ENCODE results near the gene NXNL2.
A peak's percentile ranks its signal among the peaks of the same experiment; 100 is the strongest.

The NXNL2 gene
- 0 reads per million in 2 experiments for total RNA-seq

DNA sequence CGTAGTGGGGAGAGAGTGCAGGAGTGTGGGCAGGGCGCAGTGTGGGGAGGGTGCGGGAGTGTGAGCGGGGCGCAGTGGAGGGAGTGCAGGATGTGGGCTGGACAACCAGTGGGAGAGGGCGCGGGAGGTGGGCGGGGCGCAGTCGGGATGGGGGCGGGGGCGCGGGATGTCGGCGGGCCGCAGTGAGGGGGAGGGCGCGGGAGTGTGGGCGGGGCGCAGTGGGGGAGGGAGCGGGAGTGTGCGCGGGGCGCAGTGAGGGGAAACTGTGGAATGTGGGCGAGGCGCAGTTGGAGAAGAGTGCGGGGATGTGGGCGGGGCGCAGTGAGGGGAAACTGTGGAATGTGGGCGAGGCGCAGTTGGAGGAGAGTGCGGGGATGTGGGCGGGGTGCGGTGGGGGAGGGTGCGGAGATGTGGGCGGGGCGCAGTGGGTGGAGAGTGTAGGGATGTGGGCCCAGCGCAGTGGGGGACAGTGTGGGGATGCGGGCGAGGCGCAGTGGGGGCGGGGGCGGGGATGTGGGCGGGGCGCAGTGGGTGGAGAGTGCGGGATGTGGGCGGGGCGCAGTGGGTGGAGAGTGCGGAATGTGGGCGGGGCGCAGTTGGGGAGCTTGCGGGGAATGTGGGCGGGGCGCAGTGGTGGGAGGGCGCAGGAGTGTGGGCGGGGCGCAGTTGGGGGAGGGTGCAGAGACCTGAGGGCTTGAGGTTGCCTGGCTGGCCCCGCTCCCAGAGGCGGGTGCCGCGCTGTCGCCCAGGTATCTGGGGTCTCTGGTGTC lies at the start of gene NXNL2:
Gene NXNL2, plus strand, starts transcription at position 723 of the 770 bp plus-strand sequence. CDS start 257 bp downstream, outside the sequence.
- DNase-seq (ENCODE audit: low read depth) = peak; percentile 40

DNA sequence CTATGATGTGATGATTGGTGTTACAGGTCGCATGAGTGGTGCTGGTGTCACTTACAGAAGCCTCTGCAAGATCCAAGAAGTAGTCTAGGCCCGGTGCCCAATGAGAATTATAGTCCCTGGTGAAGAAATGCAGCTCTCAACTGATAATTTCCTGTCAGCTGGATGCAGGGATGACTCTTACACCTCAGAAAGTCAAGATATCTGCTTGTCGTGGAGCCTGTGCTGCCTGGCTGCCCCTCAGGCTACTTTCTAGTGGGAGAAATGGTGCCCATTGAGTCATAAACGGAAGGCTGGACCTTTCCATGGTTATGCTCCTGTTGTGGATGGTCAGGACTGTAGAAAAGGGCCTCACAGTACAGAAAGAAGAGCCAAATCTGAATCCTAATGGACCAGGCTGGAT lies 46.8 kb upstream of the NXNL2 start:
- no peak for DNase-seq (ENCODE audit: low read depth)

DNA sequence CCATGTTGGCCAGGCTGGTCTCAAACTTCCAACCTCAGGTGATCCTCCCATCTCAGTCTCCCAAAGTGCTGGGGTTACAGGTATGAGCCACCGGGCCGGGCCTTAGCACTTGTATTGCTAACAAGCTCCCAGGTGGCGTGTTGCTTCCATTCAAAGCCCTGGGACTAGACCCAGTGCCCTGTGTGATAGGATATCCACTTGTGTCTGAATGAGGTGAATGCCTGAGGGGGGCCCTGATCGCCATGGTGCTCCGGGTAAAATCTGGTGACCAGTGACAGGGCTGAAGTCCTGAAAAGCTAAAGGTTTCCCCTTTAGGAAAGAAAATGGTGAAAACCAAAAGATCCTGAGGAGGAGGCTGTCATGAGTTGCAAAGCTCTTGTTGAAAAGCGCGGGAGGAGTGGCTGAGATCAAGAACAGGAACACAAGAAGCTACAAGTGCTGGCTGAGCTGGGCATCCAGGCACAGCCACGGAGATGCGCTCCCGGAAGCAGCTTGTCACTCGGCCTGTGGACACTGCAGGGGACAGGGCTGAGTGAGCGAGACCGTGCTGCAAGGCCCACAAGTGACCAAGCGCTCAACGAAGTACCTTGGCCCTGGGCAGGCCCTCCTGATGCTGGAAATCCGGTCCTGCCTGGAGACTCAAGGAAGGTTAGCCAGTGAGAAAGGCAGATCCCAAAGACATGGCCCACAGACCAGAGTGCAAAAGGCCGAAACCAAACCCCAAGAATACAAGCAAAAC lies 39.8 kb upstream of the NXNL2 start:
- no peak for DNase-seq (ENCODE audit: low read depth)

DNA sequence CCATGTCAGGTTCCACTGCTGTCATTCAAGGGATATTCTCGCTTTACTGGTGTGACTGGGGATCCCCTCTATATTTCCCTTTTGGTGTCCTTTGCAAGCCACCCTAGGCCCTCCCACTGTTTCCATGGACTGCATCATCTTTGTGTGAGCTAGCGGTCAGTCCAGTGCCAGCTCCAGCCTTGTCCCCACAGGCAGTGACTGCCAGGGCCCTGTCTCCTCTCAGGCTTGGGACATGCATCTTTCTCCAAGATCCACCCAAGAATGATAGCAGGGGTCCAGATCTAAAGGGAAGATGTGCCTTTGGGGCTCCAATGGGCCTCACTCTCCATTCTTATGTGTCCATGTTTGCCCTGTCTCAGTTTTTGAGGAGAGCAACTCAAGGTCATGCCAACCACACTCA lies 37.8 kb upstream of the NXNL2 start:
- no peak for DNase-seq (ENCODE audit: low read depth)

- no peak for DNase-seq (ENCODE audit: low read depth)
These were observed 36.1 kb upstream of the NXNL2 start for GRCh38 chr9:88498880-88499279.

GRCh38 chr9:88501086-88501485 lies 33.9 kb upstream of the NXNL2 start:
- no peak for DNase-seq (ENCODE audit: low read depth)

DNA sequence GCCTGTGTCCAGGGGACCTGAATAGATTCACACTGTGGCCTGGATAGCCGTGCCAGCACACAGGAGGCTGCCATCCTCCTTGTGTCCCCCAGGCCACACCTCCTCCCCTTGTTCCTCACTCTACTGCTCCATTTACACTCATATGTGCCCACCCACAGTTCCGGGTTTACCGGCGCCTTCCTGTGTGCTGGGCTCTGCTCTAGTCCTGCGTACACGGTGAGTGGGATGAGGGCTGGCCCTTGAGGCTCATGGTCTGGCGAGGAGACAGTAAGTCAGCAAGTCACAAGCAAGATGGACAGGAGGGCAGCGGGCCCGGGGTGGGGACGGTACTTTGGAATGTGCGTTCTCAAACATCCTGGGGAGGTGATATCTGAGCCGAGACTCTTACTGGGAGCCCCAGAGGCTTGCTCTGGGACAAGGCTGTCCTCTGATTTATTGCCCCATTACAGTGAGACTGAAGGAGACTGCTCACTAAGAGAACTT lies 32.4 kb upstream of the NXNL2 start:
- no peak for DNase-seq (ENCODE audit: low read depth)

DNA sequence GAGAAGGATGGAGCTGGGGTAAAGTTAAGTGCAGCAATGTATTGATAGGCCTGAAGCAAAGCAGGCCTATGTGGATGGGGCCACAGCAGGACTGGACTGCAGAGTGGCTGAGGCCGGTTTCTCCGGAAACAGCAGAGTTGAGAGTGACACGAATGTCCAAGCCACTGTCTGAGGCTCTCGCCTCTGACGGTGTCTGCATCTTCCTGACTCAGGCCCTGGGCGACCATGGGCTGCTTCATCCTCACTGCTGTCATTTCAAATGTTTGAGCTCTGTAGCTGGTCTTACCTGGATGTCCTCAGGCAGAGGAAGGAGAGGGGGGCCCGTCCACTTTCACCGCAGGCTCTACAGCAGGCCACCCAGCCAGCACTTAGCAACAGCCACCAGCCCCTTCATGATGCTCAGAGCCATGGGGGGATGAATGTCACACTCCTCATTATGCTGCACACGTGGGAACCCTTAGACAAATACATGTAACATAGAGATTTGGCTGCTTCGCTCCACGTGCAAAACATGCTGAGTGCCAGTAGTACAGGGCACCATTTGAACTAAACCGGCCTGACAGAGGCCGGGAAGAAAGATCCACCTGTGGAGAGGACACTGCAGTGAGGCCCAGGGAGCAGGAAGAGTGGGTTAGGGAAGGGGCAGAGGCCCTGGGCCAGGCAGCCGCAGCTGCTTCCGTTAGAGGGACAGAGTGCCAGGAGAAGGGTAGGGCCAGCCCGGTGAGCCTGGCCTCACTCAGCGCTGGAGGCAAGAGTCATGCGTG lies 31.7 kb upstream of the NXNL2 start:
- no peak for DNase-seq (ENCODE audit: low read depth)

DNA sequence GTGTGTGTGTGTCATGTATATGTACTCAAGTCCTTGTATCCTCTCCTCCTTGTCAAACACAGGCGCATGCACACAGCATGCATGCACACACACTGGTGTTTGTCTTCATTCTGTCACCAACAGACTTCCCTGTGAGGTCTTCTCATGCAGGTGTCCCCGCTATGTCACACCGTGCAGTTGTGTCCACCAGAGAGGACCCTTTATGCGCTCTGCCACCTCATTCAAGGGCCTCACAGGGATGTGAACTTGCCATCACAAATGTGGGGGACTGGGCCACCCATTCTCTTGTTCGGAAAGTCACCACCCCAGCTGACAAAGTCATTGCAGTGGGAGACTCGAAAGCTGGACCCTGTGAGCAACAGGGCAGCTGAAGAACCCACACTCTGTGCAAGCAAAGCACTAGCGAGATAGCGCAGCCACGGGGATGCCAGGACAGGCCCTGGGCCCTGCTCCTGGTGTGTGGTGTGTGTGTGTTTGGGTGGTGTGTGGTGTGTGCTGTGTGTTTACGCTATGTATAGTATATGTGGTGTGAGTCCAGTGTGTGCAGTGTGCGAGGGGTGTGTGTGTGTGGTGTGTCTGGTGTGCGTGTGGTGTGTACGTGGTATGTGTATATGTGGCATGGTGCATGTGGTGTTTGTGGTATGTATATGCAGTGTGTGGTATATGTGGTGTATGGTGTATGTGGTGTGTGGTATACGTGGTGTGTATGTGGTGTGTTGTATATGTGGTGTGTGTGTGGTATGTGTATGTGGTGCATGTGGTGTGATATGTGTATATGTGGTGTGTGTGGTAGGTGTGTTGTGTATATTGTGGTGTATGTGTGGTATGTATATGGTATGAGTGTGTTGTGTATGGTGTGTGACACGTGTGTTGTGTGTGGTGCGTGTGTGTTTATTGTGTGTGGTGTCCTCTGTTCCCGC lies 30.9 kb upstream of the NXNL2 start:
- DNase-seq (ENCODE audit: low read depth) = no peak

DNA sequence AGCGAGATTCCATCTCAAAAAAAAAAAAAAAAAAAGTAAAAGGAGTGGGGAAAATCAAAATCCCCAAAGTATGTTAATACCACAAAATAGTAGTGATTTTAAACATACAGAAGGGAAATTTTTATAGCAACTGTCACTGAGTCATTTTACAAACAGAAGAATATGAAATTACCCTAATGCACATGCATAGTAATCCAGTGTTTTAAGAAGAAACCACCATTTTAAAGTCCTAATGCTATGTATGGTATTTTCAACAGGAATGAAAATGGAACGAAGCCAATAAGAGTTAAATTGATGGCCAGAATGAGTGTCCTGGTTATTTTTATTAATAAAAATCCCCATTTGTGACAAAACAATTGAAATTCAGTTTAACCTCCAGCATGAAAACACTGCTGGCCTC lies 26.7 kb upstream of the NXNL2 start:
- DNase-seq (ENCODE audit: low read depth) = no peak

- no peak for DNase-seq (ENCODE audit: low read depth)
These were observed 23.1 kb upstream of the NXNL2 start for GRCh38 chr9:88511906-88512305.

GRCh38 chr9:88514247-88514646 lies 20.7 kb upstream of the NXNL2 start:
- DNase-seq (ENCODE audit: low read depth) = no peak

DNA sequence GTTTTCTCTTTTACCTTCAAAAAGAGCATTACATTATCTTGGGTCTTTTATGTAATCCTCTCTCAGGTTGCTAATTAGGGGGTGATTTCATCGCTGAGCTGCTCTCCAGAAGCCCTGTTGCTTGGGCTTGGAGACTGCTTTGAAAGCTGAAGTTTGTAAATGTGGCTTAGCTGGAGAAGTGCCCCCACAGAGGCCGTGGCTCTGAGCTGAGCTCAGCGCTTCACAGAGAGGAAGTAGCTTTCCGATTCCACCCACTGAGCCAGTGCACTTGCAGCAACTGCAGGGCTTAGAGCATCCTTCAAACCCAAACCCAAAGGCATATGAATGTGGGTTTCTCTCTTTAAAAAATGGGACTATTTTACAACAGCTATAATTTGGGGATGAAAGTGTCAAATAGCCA lies 13.7 kb upstream of the NXNL2 start:
- no peak for DNase-seq (ENCODE audit: low read depth)

- DNase-seq (ENCODE audit: low read depth) = no peak
These were observed 12.6 kb upstream of the NXNL2 start for GRCh38 chr9:88522360-88522759.

- DNase-seq (ENCODE audit: low read depth) = no peak
These were observed 11.9 kb upstream of the NXNL2 start for GRCh38 chr9:88523056-88523455.

- no peak for DNase-seq (ENCODE audit: low read depth)
These were observed 10.1 kb upstream of the NXNL2 start for GRCh38 chr9:88524911-88525310.

DNA sequence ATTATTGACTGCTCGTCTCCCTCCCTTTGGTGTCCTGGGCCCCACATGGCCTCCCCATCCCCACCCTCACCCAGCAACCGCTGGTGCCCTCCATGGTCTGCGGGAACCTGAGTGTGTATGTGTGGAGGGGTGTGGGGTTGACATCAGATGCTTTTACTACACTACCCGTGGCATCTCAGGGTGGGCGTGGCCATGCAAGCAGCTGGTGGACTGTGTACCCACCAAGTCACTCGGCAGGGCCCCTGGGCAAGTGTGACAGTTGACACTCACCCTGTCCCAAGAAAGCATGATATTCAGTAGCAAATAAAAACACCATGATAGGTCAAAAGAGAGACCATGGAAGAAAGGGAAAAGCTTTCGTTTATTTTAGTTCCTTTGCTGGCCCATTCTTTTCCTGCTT lies 7.4 kb upstream of the NXNL2 start:
- no peak for DNase-seq (ENCODE audit: low read depth)

DNA sequence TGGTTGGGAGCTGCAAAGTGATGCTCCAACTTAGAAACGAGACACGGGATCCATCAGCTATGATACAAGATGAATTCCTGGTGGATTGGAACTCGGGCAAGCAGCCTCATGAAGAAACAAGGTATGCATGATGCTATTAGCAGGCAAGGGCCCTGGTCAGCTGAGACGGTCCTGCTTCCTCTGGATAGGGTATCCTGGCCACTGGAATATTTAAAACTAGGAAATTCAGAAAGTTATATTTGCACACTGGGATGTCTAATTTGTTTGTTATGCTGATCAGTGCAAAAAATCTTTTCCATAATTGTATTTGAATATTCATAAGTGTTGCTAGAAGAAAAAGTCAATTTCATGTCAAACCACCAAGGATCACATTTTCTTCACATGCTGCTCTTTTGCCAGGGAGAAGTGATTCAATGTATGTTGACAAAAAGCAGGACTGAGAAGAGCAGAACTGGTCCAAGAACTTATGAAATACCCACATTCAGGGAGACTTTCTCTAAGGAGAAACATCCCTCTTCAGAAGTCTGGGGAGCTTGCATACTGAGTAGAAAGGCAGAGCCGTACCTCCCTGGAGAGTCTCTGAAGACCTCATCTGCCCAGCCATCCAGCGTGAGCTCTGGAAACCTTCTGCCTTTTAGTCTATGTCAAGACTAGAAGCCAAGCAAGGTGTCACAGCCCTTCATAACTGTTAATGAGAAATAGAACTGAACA lies 6.7 kb upstream of the NXNL2 start:
- DNase-seq (ENCODE audit: low read depth) = no peak

- DNase-seq (ENCODE audit: low read depth) = no peak
These were observed 5.5 kb upstream of the NXNL2 start for GRCh38 chr9:88529496-88529895.

GRCh38 chr9:88530051-88530450 lies 4.9 kb upstream of the NXNL2 start:
- DNase-seq (ENCODE audit: low read depth) = no peak
